ENCODE data around the gene GALP.
"Not testable (repeated sequence)": the region's sequence is repeated elsewhere in the genome, so short reads cannot be mapped to it uniquely, and the experiment has no call there.

Gene GALP

DNA sequence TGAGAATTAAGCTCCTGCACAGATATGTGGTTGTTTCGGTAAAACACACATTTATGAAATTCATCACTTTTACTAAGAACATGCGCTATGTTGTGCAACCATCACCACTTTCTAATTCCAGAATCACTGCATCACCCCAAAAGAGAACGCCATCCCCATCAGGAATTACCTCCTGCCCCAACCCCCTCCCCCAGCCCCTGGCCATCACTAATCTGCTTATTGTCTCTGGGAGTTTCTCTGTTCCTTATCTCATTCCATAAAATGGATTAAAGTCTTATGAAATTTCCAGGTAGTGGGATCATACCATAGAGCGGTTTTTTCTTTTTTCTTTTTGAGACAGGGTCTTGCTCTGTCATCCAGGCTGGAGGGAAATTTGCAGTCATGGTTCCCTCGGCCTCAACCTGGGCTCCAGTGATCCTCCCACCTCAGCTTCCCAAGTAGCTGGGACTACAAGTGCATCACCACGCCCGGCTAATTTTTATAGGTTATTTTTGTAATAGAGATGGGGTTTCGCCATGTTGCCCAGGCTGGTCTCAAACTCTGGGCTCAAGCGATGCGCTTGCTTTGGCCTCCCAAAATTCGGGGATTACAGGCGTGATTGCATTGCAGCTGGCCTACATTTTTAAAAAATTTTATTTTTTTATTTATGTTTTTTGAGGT lies 18.3 kb downstream of the GALP start:
- TF ChIP-seq GATA2 (IDR thresholded peaks at IDR 0.05; ENCODE audit: low read depth, low read length) (no peak), GATA3 (IDR thresholded peaks at IDR 0.05; ENCODE audit: low read depth, low read length) (no peak)

DNA sequence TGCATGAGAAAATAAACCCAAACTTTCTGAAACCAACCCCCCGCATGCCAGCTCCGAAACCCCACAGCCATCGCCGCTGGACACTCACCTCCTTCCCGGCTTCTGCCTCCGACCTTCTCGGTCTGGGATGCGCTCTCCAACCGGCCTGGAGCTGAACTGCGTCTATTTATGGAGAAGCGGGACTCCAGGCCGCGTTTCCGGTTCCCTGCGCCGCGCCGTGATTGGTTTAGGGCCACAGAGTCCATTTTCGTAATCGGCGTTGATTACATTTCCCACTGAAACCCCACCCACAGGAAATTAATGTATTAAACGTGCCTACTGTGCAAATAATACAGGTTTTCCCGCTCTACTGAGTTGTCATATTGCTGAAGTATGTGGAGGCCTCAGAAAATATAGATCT lies 21.8 kb downstream of the GALP start, which contains the start of gene ZSCAN5B:
Gene ZSCAN5B (minus strand): TSS at position 138 of the 400 bp plus-strand sequence. CDS start 4,731 bp downstream, outside the sequence.
- TF ChIP-seq GATA2, GATA3 (IDR thresholded peaks at IDR 0.05; ENCODE audit: low read depth, low read length): not testable (repeated sequence)

DNA sequence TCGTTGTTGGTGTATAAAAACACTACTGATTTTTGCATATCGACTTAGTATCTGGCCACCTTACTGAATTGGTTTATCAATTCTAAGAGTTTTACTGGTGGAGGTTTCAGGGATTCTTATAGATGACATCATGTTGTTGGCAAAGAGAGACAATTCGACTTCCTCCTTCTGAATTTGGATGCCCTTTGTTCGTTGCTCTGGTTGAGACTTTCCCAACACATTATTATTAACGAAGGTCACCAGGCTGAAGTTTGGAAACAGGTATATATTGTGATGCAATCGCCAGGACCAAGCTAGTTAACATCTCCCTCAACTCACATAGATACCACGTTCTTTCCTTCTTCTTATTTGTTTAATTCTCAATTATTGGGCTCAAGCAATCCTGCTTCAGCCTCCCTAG lies 23.9 kb downstream of the GALP start:
- TF ChIP-seq GATA3 (IDR thresholded peaks at IDR 0.05; ENCODE audit: low read depth, low read length): no peak

DNA sequence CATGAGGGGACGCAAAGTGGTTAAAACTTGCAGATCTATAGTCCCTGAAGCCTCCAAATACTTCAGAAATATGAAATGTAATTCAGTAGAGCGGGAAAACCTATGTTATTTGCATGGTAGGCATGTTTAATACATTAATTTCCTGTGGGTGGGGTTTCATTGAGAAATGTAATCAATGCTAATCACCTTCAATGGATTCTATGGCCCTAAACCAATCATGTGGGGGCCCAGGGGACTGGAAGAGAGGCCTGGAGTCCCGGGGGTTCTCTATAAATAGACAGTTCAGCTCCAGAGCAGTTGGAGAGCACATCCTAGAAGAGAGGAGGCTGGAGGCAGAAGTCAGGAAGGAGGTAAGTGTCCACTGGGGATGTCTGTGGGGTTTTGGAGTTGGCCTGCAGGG lies 26.2 kb downstream of the GALP start, which contains the start of gene ZSCAN5C:
Gene ZSCAN5C (plus strand): TSS at position 301 of the 400 bp plus-strand sequence. CDS start 3,641 bp downstream, outside the sequence.
- TF ChIP-seq GATA2 (IDR thresholded peaks at IDR 0.05; ENCODE audit: low read depth, low read length) (no peak), GATA3 (IDR thresholded peaks at IDR 0.05; ENCODE audit: low read depth, low read length) (no peak)

DNA sequence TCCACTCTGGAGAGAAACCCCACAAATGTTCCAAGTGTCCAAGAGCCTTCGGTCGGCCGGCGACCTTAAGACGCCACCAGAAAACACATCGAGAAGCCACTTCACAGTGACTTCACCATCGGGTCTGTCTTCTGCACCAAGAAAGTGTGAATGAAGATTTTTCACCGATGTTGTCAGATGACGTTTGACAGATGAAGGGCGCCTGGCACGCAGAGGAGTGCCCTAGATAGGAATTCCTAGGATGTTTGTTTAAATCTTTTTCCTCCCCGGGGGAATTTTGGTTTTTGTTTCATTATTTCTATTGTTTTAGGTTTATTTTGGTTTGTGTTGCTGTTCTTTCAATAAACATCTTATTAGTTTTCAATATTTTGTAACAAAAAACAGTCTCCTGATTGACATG lies 33.3 kb downstream of the GALP start:
- TF ChIP-seq GATA2 (IDR thresholded peaks at IDR 0.05; ENCODE audit: low read depth, low read length) (no peak), GATA3 (IDR thresholded peaks at IDR 0.05; ENCODE audit: low read depth, low read length) (no peak)

DNA sequence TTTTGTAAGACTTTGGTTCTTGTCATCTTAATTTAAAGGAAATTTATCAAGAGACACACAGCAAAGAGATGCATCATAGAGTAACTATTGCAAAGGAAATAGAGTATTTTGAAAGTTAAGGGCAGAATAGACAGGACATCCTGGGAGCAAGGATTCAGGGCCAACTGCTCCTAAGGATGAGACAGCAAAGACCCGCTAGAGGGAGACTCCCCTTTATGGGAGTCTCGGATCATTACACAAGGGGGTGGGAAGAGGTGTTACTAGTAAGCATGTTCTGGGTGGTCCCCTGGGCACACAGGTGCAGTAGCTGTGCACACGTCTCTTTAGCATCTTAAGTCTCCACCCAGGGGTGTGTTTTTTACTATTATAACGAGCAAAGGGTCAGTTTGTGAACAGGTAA lies 35.9 kb downstream of the GALP start:
- TF ChIP-seq GATA2 (IDR thresholded peaks at IDR 0.05; ENCODE audit: low read depth, low read length) (no peak), GATA3 (IDR thresholded peaks at IDR 0.05; ENCODE audit: low read depth, low read length) (no peak)

DNA sequence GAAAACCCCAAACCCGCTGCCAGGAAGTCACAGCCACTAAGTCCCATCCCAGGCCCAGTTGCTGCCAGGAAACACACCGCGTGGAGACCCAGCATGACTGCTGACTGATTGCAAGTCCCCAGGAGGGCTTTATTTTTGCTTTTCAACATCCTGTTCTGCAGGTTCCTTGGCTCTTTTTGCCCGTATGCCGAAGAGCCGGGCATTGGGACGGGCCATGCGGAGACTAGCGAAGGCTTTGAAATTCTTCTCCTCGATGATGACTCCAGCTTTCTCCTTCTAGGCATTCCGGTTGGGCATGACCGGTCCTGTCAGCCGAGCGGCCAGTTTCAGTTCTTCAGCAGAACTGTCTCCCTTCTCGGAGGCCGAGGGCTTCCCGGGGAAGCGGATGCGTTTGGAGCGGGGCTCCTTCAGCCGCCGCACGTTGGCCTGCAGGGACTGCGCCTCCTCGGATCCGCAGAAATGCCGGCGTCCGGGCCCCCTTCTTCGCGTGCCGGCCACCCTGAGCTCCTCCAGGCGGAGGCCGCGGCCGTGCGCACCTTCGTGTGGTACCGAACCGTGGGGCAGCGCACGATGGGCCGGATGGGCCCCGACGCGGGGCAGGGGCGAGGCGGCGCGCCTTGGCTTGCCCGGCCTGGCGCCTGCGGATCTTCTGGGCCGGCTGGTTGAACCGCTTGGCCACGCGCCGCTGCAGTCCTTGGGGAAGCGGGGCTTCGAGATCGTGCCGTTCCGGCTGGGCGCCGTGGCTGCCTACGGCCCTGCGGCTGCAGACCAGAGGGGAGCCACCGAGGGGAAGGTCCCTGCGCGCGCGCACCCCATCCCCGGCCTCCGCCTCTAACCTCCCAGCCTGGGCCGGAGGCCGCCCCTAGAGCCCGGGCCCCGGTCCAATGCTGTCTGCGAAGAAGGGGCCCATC lies 41.5 kb downstream of the GALP start:
- TF ChIP-seq GATA2 (IDR thresholded peaks at IDR 0.05; ENCODE audit: low read depth, low read length) (no peak), GATA3 (IDR thresholded peaks at IDR 0.05; ENCODE audit: low read depth, low read length) (no peak)

DNA sequence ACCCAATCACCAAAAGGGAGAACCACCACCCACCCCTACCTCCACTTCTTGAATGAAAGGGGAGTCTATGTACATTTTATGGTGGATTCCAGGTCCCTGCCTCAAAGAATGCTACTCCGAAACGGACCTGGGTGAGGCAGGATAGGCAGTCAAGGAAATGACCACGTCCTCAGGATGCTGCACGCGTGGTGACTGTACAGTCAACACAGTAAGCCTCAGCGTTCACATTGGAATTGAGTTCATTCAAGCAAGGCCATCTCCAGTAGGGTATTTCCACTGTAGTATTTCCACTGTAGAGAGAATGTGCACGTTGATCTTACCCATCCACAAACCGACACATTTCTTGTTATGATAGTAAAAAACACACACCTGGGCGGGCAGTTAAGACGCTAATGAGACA lies 43.2 kb downstream of the GALP start:
- TF ChIP-seq GATA2 (IDR thresholded peaks at IDR 0.05; ENCODE audit: low read depth, low read length) (no peak), GATA3 (IDR thresholded peaks at IDR 0.05; ENCODE audit: low read depth, low read length) (no peak)

DNA sequence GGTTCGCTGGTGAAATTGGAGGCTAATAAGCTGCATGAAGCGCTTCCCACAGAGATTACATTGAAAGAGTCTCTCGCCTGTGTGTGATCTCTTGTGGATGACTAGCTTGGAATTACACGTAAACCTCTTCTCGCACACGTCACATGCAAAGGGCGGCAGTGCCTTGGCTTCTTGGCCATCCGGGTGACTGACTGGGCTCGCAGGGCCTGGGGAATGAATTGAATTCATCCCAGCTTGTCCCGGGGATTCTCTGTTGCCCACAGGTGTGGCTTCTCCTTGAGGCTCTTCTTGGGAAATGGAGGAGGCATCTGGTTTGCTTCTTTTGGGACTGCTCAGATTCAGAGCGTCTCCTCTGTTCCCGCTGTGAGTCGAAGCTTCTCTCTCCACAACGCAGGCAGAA lies 46.0 kb downstream of the GALP start:
- TF ChIP-seq GATA2 (IDR thresholded peaks at IDR 0.05; ENCODE audit: low read depth, low read length): no peak
- no peak for TF ChIP-seq GATA3 (IDR thresholded peaks at IDR 0.05; ENCODE audit: low read depth, low read length)

DNA sequence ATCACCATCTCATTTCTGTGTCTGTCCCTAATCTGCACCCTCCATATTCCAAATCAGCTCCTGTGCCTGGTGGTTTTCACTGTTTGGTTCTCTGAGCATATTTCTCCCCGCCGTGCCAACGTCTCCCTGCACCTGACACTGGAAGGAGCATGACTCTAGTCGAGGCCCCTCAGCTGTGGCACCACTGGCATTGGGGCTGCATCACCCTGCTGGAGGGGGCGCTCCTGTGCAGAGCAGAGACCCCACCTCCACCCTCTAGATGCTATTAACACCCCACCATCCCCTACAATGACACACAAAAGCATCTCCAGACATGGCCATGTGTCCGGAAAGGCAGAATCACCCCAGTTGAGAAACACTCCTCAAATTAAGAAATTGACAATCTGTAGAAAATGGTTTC lies 47.1 kb downstream of the GALP start:
- TF ChIP-seq GATA3 (IDR thresholded peaks at IDR 0.05; ENCODE audit: low read depth, low read length) (no peak), GATA2 (IDR thresholded peaks at IDR 0.05; ENCODE audit: low read depth, low read length) (no peak)

DNA sequence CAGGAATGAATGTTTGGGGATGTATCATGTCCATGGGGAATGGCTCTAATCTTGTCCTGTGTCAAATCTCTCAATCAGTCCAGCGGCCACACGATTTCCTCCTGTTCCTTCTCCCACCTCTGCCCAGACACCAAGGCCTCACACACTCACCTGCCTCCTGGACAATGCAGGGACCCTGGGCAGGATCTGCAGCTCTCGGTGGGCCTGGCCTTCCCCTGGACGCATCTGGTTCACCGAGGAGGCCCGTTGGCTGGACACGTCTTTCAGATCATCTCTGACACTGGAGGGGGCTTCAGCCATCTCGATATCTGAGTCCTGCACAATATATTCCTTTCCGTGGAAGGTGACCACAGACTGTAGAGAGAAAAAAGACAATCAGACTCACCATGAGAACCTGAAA lies 47.7 kb downstream of the GALP start:
- TF ChIP-seq GATA2 (IDR thresholded peaks at IDR 0.05; ENCODE audit: low read depth, low read length) (no peak), GATA3 (IDR thresholded peaks at IDR 0.05; ENCODE audit: low read depth, low read length) (no peak)
